ENCODE data around the gene TPTE. TPM values are rescaled to one million over a fixed set of nuclear protein-coding genes. Genes with fewer than 3 reads are reported as not detected.
"Not testable (repeated sequence)": the region's sequence is repeated elsewhere in the genome, so short reads cannot be mapped to it uniquely, and the experiment has no call there.

Gene TPTE
- total and polyA plus RNA-seq, 3 donors from 2014 or later = 71.1 to 231 (median 123) TPM

- Histone ChIP-seq H3K4me3 (no peak overlapping the region), H3K27me3 (no peaks in the 10 kb centered on the region), H3K36me3 (ENCODE audit: low read depth, missing control alignments) (no peaks in the 10 kb centered on the region), H3K27ac (no peak overlapping the region), H3K9me3 (no peaks in the 10 kb centered on the region), H3K4me1 (no peaks in the 10 kb centered on the region)
- no peak for TF ChIP-seq CTCF (IDR thresholded peaks at IDR 0.05)
- no peak for TF ChIP-seq POLR2A (IDR thresholded peaks at IDR 0.05)
- intact Hi-C loops (cut with DNase I; ENCODE audit: low total_unique reads) = no loop called here
- 67 to 76% methylated on average over 3 of the region's 3 CpGs for WGBS, 2 donors
- no peak for DNase-seq
Observed at GRCh38 chr21:10539956-10540355, 18.6 kb downstream of the TPTE start.

- H3K27me3 ChIP-seq; H3K27ac ChIP-seq; H3K4me3 ChIP-seq; H3K4me1 ChIP-seq; H3K9me3 ChIP-seq; H3K36me3 ChIP-seq (ENCODE audit: low read depth, missing control alignments); DNase-seq; intact Hi-C loops (cut with DNase I; ENCODE audit: low total_unique reads): not testable (repeated sequence)
- 80% methylated on average over 9 of the region's 9 CpGs for WGBS, 2 donors
Observed at GRCh38 chr21:10544376-10544775, 23.0 kb downstream of the TPTE start.

GRCh38 chr21:10547868-10548267, 26.5 kb downstream of the TPTE start:
- H3K27ac ChIP-seq; intact Hi-C loops (cut with DNase I; ENCODE audit: low total_unique reads); H3K4me1 ChIP-seq; H3K9me3 ChIP-seq; H3K36me3 ChIP-seq (ENCODE audit: low read depth, missing control alignments); H3K4me3 ChIP-seq; H3K27me3 ChIP-seq; DNase-seq: not testable (repeated sequence)
- WGBS, 2 donors = 48 to 55% methylated on average over 3 to 4 of the region's 4 CpGs

GRCh38 chr21:10548331-10548954, 27.1 kb downstream of the TPTE start:
- WGBS, 2 donors = 80 to 92% methylated on average over 2 of the region's 2 CpGs
- H3K9me3 ChIP-seq; intact Hi-C loops (cut with DNase I; ENCODE audit: low total_unique reads); H3K36me3 ChIP-seq (ENCODE audit: low read depth, missing control alignments); H3K27ac ChIP-seq; H3K27me3 ChIP-seq; H3K4me3 ChIP-seq; H3K4me1 ChIP-seq; DNase-seq: not testable (repeated sequence)

- H3K36me3 ChIP-seq (ENCODE audit: low read depth, missing control alignments); DNase-seq; H3K9me3 ChIP-seq; H3K4me1 ChIP-seq; H3K27ac ChIP-seq; intact Hi-C loops (cut with DNase I; ENCODE audit: low total_unique reads); H3K4me3 ChIP-seq; H3K27me3 ChIP-seq: not testable (repeated sequence)
- WGBS, 2 donors = 35 to 64% methylated on average over 2 of the region's 2 CpGs
Observed at GRCh38 chr21:10570803-10571202, 49.4 kb downstream of the TPTE start.

GRCh38 chr21:10574531-10575310, 53.3 kb downstream of the TPTE start:
- intact Hi-C loops (cut with DNase I; ENCODE audit: low total_unique reads); H3K36me3 ChIP-seq (ENCODE audit: low read depth, missing control alignments); H3K27me3 ChIP-seq; H3K4me3 ChIP-seq; H3K27ac ChIP-seq; H3K9me3 ChIP-seq; DNase-seq; H3K4me1 ChIP-seq: not testable (repeated sequence)
- WGBS, 2 donors = 68 to 72% methylated on average over 16 of the region's 16 CpGs

- no peaks in the 10 kb centered on the region for H3K9me3 ChIP-seq
- WGBS, 2 donors = 58 to 63% methylated on average over 2 of the region's 2 CpGs
- no peak overlapping the region for H3K27ac ChIP-seq
- no peak overlapping the region for H3K4me3 ChIP-seq
- no peaks in the 10 kb centered on the region for H3K27me3 ChIP-seq
- DNase-seq = no peak
- H3K36me3 ChIP-seq (ENCODE audit: low read depth, missing control alignments) = no peaks in the 10 kb centered on the region
- H3K4me1 ChIP-seq = no peaks in the 10 kb centered on the region
- intact Hi-C loops (cut with DNase I; ENCODE audit: low total_unique reads) = no loop called here
- no peak for TF ChIP-seq CTCF (IDR thresholded peaks at IDR 0.05)
- TF ChIP-seq POLR2A (IDR thresholded peaks at IDR 0.05) = no peak
Observed at GRCh38 chr21:10575311-10575667, 53.9 kb downstream of the TPTE start.

- intact Hi-C loops (cut with DNase I; ENCODE audit: low total_unique reads); H3K27me3 ChIP-seq; H3K27ac ChIP-seq; H3K36me3 ChIP-seq (ENCODE audit: low read depth, missing control alignments); DNase-seq; H3K9me3 ChIP-seq; H3K4me3 ChIP-seq; H3K4me1 ChIP-seq: not testable (repeated sequence)
Observed at GRCh38 chr21:10578910-10579309, 57.5 kb downstream of the TPTE start.

GRCh38 chr21:10589115-10589514, 67.7 kb downstream of the TPTE start:
- H3K4me3 ChIP-seq; H3K4me1 ChIP-seq; DNase-seq; H3K27me3 ChIP-seq; H3K36me3 ChIP-seq (ENCODE audit: low read depth, missing control alignments); H3K9me3 ChIP-seq; intact Hi-C loops (cut with DNase I; ENCODE audit: low total_unique reads); H3K27ac ChIP-seq: not testable (repeated sequence)
- WGBS, 2 donors = 0 to 14% methylated on average over 1 of the region's 1 CpG

GRCh38 chr21:10607074-10607473, 85.7 kb downstream of the TPTE start:
- H3K4me3 ChIP-seq; H3K4me1 ChIP-seq; H3K36me3 ChIP-seq (ENCODE audit: low read depth, missing control alignments); H3K27ac ChIP-seq; DNase-seq; H3K27me3 ChIP-seq; H3K9me3 ChIP-seq; intact Hi-C loops (cut with DNase I; ENCODE audit: low total_unique reads): not testable (repeated sequence)
- WGBS, 2 donors = 58 to 60% methylated on average over 7 of the region's 7 CpGs

Measured in testis (tissue), 3 donors.